Epithelial cell of prostate (primary cell): ENCODE results near the gene NXNL2.

ENCODE experiments used
- DNase-seq: peaks from one replicate; pipeline ENCODE4 v3.0.0-alpha.2; 2011; ENCODE audit warnings: low read depth, low spot score
- H3K27ac ChIP-seq: fragments of 450-650 bp; 2 replicates; pipeline ENCODE4 v1.5.1; 2017; ENCODE audit warnings: mild to moderate bottlenecking

NXNL2 gene

DNA sequence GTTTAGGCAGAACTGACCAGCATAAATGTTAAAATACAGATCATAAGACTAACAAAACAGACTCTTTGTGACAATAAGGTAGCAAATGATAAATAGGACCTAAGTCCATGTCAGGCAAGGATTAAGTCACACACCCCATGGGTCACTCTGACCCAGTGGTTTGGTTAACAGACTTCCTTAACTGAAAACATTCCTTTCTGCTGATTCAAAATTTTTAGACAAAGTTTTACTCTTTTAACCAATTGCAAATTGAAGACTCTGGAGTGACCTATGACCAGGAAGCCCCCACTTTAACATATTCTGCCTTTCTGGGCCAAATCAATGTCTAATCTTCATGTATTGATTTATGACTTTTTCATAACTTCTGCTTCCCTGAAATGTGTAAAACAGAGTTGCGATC, 4.9 kb upstream of the NXNL2 start:
- no peak overlapping the region for H3K27ac ChIP-seq

DNA sequence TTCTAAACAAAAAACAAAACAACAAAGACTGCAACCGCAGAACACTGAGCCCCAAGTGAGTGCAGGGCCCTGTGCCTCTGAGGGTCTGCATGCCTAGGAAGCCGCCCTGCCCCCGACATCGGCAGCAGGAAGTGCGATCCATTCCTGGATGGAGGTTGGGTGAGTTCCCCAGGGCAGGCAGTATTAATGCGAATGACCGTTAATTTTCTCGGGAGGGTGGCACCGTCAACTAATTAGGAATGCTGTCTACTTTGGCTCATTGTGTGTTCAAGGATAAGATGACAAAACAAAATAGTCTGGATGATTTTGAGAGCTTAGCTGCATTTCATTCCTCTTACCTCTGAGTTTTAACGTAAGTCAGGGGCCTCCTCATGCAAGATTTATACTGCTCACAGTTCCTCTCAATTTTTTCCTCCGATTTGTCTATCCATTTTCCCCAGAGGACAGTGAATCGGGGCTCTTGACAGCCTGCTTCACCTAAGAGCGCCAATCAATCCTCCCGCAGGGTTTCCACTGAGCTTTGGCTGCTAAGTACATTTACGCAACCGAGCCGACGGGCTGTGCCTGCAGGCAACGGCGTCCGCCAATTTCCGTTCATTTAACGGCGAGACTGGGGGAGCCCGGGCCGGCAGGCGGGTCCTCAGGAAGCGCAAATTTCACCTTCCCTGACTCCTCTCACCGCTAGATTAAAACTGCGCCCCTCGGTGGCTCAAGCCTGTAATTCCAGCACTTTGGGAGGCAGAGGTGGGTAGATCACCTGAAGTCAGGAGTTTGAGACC, 2.9 kb upstream of the NXNL2 start:
- DNase-seq, result no peak

More for the DNA sequence above, 4.9 kb upstream of the NXNL2 start:
- no peak for DNase-seq

DNA sequence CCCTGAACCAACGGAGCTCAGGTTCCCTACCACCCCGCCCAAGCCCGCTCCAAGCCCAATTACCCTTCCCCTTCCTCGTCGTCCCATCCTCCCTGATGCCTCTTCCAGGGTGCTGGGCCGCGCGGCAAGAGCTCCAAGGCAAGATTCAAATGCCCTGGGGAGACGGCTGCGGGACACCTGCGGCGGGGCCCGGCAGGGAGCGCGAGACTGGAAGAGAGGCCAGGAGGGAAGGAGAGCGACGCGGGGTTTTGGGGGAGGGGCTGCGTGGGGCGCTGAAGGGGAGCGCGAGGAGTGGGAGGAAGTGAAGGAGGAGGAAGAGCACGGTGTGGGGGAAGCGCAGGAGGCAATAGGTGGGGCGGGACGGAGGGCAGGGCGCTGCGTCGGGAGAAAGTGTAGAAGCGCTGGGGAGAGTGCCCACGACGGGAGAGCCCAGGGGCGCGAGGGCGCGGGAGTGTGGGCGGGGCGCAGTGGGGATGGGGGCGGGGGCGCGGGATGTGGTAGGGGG, 975 bp upstream of the NXNL2 start:
- no peak for DNase-seq
- peak overlapping the region; percentile 76 for H3K27ac ChIP-seq

More for the DNA sequence above, 2.9 kb upstream of the NXNL2 start:
- H3K27ac ChIP-seq, result no peak overlapping the region

DNA sequence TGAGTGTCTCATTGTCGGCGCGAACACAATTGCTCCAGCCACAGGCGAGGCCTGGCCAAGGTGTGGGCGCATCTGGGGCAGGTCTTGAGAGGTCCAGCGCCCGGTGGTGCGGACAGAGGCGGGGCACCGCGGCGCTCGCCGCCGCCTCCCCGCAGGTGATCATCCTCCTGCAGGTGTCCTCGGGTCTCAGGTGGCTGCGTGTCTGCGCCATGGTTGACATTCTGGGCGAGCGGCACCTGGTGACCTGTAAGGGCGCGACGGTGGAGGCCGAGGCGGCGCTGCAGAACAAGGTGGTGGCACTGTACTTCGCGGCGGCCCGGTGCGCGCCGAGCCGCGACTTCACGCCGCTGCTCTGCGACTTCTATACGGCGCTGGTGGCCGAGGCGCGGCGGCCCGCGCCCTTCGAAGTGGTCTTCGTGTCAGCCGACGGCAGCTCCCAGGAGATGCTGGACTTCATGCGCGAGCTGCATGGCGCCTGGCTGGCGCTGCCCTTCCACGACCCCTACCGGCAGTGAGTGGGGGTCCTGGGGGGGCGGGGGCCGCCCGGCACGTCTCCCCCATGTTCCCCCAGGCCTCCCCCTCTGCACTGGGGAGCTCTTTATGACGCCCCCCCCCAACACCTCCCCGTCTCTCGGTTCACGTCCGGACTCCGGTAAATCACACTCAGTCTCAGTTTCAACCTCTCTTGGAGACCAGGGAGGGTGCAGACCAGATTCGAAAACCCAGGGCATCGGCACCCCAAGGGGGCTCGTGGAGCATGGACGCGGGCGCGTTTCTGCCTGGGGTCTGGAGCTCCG, 446 bp downstream of the NXNL2 start:
- DNase-seq, result no peak

DNA sequence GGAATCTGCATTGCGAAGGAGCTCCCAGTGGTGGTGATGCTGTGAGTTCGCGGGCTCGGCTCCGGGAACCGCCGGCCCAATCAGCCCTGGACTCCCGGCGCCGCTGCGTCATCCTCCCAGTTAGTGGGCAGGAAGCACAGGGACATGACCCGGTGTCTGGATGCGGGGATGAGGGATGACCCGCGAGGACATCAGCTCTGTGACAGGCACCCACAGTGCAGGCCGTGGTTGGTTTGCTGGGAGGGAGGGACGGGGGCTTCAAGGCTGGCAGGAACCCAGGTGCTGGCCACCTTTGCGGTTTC, 996 bp downstream of the NXNL2 start:
- DNase-seq, result no peak
- no peak overlapping the region for H3K27ac ChIP-seq

More for the DNA sequence above, 446 bp downstream of the NXNL2 start:
- peak overlapping the region; percentile 36 for H3K27ac ChIP-seq

DNA sequence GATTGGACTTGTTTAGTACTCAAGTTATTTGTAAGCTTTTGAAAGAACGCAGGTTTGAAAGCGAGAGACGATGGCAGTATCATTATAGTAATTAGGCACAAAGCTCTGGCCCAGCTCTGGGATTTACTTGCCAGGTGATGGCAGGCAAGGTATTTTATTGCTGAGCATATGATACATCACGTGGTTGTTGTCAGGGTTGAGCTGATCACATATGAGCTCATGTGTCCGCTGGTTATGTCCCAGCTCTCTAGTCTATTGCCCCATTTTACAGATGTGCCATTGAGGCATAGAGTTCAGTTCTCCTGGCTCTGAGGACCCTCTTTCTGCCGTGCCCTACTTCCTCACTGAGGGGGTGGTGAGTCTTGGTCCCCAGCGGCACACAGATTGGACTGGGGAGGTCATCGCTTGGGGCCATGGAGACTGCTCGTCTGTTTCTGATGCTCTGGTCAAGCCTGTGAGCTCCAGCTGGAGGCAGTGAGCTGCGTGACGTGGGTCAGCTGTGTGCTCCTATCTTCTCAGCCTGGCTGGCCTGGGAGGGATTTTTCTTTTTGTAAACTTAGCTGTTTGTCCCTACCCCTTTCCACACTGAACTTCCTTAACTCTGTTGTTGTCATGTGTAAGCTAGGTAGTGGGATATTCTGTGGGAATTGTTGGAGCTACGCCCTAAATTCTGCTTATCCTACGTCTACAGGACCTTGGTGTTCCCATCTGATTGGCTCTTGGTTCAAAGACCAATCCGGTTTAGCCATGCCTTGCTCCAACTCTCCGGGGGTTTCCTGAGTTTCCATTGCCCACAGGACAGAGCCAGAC, 2.2 kb downstream of the NXNL2 start:
- no peak overlapping the region for H3K27ac ChIP-seq
- DNase-seq, result no peak

DNA sequence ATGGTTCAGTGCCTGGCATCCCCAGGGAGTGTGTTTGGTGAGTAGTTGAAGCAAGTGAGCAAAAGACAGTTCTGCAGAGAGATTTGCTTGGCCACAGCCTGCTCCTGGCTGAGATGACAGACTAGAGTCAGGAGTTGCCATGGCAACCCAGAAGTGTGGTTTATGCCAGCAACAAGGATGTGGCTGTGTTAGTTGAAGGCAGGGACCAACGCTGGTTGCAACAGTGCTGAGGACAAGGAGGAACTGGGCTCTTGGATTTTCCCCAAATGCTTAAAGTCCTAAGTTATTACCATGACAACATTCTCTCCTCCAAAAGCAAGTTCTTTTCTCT, 2.7 kb downstream of the NXNL2 start:
- H3K27ac ChIP-seq, result no peak overlapping the region
- DNase-seq, result no peak

DNA sequence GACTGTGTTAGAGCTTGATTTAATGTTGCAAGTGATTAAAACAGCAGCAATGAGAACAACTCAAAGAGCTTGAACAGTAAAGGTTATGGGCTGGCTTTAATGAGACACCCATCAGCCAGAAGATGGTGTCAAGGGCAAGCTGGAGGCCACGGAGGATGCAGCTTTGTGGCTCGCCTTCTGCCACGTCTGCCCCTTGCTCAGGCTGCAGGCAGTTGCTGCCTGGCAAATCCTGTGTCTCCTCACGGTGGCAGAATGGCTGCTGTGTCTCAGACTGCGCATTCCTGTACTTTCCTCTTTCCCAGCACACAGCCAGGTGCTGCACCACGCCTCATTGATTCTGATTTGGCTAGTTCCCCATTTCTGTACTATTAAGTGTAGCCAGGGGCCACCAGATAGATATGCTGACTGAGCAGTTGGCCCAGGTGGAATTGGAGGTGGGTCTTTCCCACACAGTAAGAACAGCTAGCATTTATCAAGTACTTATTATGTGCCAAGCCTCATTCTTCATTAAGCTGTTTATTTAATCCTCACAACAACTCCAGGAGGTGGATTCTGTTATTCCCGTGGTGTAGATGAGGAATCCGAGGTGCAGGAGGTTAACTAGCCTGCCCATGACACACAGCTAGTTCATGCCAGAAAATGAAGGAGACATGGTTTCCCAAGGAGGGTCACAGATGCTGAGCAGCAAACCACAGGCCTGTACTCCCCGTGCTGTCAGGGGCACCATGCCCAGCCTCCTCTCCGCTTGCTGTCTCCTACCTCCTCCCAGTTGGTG, 3.5 kb downstream of the NXNL2 start:
- no peak overlapping the region for H3K27ac ChIP-seq
- no peak for DNase-seq

DNA sequence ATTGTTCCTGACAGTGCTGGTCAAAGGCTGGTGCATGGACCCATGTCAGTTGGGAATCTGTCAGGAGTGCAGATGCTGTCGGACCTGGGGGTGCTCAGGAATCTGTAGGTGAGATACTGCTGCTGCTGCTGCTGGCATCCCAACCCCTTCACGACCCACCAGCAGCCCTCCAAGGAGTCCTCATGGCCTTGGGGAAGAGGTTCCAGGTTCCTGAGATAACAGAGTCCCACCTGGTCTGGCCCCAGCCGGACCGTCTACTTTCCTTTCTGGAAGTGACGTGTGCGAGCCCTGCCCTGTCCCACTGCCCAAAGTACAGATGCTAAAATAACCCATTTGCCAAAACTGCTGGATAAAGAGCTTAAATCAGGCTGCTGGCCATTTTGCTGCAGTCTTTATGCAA, 4.3 kb downstream of the NXNL2 start:
- H3K27ac ChIP-seq, result no peak overlapping the region
- DNase-seq, result no peak

DNA sequence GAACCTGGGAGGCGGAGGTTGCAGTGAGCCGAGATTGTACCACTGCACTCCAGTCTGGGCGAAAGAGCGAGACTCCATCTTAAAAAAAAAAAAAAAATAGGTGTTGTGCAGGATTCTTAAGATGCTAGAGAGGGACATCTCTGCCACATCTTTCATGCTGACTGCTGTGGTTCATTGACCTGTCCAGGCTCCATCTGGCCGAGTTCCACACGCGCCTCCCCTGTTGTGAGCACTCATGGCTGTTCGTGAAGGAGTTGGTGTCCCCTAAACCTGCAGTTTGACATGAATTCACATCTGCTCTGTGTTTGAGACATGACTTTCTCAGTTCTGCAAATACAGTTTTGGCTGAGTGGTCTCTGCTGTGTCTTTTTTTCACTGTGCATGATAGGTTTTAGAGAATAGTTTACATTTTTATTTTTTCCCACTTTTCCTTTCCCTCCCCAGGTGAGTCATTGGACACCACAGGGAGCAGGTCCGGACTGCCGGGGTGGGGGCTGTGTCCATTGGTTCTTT, 5.3 kb downstream of the NXNL2 start:
- H3K27ac ChIP-seq, result no peak overlapping the region
- DNase-seq, result no peak

DNA sequence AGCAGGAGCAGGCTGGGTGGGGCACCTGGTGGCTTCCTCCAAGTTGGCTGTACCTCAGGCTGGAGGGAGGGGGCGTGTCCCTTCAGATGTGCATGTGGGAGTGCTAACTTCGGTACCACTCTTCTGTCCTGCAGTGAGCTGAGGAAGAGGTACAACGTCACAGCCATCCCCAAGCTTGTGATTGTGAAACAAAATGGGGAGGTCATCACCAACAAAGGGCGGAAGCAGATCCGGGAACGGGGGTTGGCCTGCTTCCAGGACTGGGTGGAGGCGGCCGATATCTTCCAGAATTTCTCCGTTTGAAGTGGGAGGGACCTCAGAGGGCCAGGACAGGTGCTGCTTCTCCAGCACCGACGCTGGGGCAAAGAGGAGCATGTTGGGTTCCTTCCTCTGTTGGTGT, 9.3 kb downstream of the NXNL2 start:
- no peak overlapping the region for H3K27ac ChIP-seq
- no peak for DNase-seq

DNA sequence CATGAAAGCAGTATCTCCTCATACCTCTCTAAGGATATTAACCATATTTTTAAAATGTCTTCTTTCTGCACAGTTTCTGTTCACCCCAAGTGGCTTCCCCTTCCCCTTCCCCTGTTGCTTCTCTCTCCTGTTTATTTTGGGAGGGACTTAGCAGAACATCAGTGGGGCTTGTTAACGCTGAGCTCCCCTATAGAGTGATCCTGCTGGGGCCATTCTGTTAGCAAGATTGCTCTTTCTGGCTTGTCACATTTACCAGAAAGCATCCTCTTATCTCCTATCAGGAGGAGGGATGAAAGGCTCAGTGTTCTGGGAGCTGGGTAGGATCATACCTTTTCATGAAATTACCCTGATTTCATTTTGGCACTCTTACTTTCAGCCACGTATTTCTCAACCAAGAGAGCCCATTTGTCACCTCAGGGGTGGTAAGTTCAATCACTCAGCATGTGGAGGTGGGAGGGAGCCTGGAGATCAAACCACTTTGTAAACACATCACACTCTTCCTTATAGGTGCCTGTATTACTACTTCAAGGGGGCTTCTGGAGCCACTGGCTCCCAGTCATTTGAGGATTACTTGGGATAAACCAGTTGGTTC, 16.7 kb downstream of the NXNL2 start:
- H3K27ac ChIP-seq, result no peak overlapping the region
- no peak for DNase-seq

DNA sequence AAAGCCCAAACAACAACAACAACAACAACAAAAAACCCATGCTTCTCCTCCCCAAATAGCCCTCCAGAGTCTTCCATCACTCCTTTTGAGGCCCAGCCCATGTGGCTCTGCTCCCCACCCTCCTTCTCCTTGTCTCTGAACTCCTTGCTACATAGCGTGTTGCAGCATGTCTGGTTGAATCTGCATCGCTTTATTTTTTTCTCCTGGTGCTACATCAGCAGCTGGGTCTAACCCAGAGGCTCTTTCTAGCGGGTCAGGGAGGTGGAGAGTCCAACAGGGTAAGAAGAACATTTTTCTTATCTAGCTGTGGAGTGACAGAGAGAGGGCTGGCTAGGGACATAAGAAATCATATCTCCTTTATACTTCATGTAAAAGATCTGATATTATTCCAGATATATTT, 18.4 kb downstream of the NXNL2 start:
- DNase-seq, result no peak
- H3K27ac ChIP-seq, result no peak overlapping the region

DNA sequence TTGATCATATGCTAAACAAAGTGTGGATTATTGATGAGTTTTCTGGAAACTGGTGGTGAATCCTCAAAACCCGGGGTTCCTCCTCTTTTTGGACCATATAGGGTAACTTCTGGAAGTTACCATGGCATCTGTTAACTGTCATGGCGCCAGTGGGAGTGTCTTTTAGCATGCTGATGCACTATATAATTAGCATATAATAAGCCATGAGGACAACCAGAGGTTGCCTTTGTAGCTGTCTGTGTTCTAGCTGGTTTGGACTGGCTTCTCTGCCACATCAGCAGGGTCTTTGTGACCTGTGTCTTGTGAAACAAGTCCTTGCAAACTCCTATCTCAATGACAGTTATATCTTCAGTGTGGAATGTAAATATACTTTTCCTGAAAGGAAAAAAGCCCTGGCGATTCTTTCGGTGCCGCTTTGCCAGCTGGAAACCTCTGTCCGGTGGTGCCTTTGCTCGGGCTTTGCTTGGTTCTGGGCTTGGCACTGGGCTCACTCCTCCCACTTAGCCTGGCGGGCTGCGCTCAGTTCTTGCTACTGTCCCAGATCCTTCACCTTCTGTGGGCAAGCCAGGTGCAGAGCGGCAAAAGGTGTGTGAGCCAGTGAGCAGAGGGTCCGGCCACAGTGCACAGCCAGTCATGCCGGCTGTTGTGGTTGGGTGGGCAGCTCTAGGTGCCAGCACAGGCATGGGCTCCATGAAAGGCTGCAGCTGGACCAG, 20.4 kb downstream of the NXNL2 start:
- no peak for DNase-seq
- no peak overlapping the region for H3K27ac ChIP-seq

DNA sequence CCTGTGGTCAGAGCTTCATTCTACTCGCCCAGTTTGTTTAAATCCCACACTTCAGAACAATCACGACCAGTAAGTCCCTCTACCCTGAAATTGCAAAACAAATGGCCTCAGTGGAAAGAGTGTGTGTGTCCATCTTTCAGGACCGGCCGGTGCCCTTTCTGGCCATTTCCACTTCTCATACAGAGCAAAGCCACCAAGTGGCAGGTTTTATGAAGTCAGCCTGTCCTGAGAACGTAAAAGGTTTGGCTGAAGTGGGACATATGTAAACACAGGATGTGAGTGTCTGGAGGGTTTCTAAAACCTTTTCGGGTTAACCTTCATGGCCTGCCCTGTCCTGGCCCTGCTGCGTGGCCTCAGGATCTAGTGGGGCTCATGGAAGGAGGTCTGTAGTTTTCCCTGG, 24.7 kb downstream of the NXNL2 start:
- H3K27ac ChIP-seq, result no peak overlapping the region
- DNase-seq, result no peak

DNA sequence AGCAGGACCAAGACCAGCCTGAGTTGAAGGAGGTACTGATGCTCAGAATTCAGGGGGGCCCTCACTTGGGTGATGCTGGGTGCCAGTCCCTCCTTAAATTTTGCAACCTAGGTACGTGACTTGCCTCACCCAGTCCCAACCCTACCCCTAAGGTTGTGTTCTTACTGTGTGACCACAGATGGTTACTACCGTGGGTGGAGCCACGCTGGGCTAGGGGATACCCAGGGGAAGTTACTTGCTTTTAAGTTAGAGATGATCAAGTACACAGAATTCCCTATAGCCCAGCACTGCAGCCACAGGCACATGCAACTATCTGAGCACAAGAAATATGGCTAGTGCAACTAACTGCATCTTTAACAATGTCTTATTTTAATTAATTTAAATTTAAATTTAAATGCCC, 32.9 kb downstream of the NXNL2 start:
- no peak overlapping the region for H3K27ac ChIP-seq
- no peak for DNase-seq

DNA sequence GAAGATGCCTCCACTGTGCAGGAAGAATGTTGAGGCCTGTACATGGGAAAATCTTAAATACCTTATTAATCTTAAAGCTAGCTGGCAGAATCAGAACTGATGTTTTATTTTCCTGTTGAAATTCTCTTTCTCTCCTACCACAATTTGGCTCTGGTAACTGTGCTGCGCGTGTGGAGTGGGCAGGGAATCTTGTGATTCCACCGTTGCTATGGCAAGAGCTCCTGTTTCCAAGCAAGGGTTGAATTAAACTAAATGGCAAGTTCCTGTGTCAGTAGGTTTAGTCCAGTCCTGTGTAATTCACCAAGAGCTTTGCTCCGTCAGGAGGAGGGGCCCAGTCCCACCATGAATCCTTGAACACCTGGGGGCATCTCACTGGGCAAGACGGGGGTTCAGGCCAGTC, 36.4 kb downstream of the NXNL2 start:
- H3K27ac ChIP-seq, result no peak overlapping the region
- no peak for DNase-seq

DNA sequence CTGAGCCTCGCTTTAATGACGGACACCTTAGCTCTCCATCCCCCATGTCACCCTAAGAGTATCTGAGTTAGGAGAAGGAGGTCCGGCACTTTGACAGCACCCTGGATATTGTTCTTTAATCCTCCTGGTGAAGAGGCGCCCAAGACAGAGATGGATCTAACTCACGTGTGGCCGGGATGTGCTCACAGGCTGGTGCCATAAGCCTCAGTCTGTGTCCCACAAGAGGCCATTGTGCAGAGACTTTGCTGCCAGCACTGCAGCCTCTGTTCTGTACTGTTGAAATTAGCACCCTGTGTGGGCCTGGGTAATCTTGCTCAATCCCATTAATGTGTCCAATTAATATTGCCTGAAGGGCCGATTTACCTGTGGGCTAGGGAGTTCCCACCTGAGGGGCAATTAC, 37.7 kb downstream of the NXNL2 start:
- no peak for DNase-seq
- no peak overlapping the region for H3K27ac ChIP-seq

DNA sequence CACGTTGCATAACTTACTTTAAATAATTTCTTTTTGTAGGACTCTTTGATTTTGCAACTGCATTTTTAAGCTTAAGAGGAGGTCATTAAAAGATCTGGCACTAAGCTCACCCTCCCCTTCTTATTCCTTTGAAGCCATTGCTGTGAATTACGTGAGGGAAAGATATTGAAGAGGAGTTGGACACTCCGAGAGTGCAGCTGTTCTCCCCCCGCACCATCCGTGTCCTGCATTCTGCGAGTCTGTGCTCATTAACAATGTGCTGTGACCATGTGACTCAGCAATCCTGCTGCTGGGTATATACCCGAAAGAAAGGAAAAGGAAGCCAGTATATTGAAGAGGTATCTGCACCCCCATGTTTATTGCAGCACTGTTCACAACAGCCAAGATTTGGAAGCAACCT, 40.0 kb downstream of the NXNL2 start:
- no peak overlapping the region for H3K27ac ChIP-seq
- no peak for DNase-seq
